Thymus (tissue), 11 donors: ENCODE measurements around the gene TRIM63. TPM values are rescaled to one million over a fixed set of nuclear protein-coding genes. Genes with fewer than 3 reads are reported as not detected.
"Not testable (repeated sequence)": the region's sequence is repeated elsewhere in the genome, so short reads cannot be mapped to it uniquely, and the experiment has no call there.

Experiments
- DNase-seq, 9 donors: peaks; one replicate each; pipeline ENCODE4 v3.0.0-alpha.2; 2013; ENCODE audit warnings: low spot score in 9 of 9, low read depth in 6 of 9, missing footprints in 1 of 9
- H3K27ac ChIP-seq, 2 donors: one replicate each; pipeline ENCODE4 v1.5.1; 2013; ENCODE audit warnings: control low read depth in 1 of 2, low read depth in 1 of 2, low read length in 1 of 2, mild to moderate bottlenecking in 1 of 2, moderate library complexity in 1 of 2
- H3K27me3 ChIP-seq, 2 donors: one replicate each; pipeline ENCODE4 v1.5.1; 2013; ENCODE audit warnings: low read length in 1 of 2; ENCODE audit not compliant: control insufficient read depth in 2 of 2, insufficient read depth in 1 of 2
- H3K36me3 ChIP-seq, 2 donors: one replicate each; pipeline ENCODE4 v1.5.1; 2013; ENCODE audit warnings: low read length in 1 of 2, mild to moderate bottlenecking in 1 of 2, moderate library complexity in 1 of 2; ENCODE audit not compliant: control insufficient read depth in 2 of 2, insufficient read depth in 2 of 2
- H3K4me1 ChIP-seq, 2 donors: one replicate each; pipeline ENCODE4 v1.5.1; 2013; ENCODE audit warnings: low read length in 2 of 2; ENCODE audit not compliant: control insufficient read depth in 2 of 2, insufficient read depth in 2 of 2
- H3K4me3 ChIP-seq, 2 donors: one replicate each; pipeline ENCODE4 v1.5.1; 2013; ENCODE audit warnings: low read length in 2 of 2, control low read depth in 1 of 2, mild to moderate bottlenecking in 1 of 2
- H3K9me3 ChIP-seq, 2 donors: one replicate each; pipeline ENCODE4 v1.5.1; 2013; ENCODE audit warnings: low read length in 1 of 2, mild to moderate bottlenecking in 1 of 2; ENCODE audit not compliant: control insufficient read depth in 2 of 2, insufficient read depth in 1 of 2
- WGBS: extraction: QIAGEN DNeasy Blood & Tissue Kit; methylation state at CpG from one replicate; pipeline ENCODE4 v1.1.7; 2013; 5-methylcytosine and 5-hydroxymethylcytosine counted together
- polyA plus RNA-seq: library from polyadenylated mRNA; stranded (reverse); fragments of 200-250 nt; gene quantifications from one replicate; pipeline ENCODE4 v1.2.3, GENCODE V29; 2013
- total RNA-seq: library from RNA; stranded (reverse); fragments of 120-200 nt; gene quantifications from one replicate; pipeline ENCODE4 v1.2.4, GENCODE V29; 2013
- donor health status: healthy.

The TRIM63 gene
- total and polyA plus RNA-seq, 2 donors: 0.09 to 1.0 TPM

GRCh38 chr1:26102526-26102925 lies 35.1 kb upstream of the TRIM63 start:
- WGBS: 71% methylated on average over 2 of the region's 2 CpGs
- Histone ChIP-seq H3K27ac (no peak overlapping the region), H3K9me3 (peaks cover 0 to 4% of the 10 kb centered on the region in 2 donors), H3K27me3 (peaks cover 0 to 11% of the 10 kb centered on the region in 2 donors), H3K4me1 (no peaks in the 10 kb centered on the region), H3K36me3 (no peaks in the 10 kb centered on the region), H3K4me3 (no peak overlapping the region)
- no peak for DNase-seq

GRCh38 chr1:26102119-26102518 lies 34.7 kb upstream of the TRIM63 start:
- whole genome bisulfite sequencing: 94% methylated on average over 3 of the region's 3 CpGs
- H3K27ac ChIP-seq: no peak overlapping the region
- no peak for DNase-seq
- peaks cover 0 to 4% of the 10 kb centered on the region in 2 donors for H3K9me3 ChIP-seq
- peaks cover 0 to 11% of the 10 kb centered on the region in 2 donors for H3K27me3 ChIP-seq
- H3K4me1 ChIP-seq: no peaks in the 10 kb centered on the region
- no peak overlapping the region for H3K4me3 ChIP-seq
- no peaks in the 10 kb centered on the region for H3K36me3 ChIP-seq

- WGBS: 96% methylated on average over 10 of the region's 10 CpGs
- H3K4me1 ChIP-seq, H3K4me3 ChIP-seq, H3K36me3 ChIP-seq, H3K9me3 ChIP-seq, H3K27ac ChIP-seq, DNase-seq: not testable (repeated sequence)
- H3K27me3 ChIP-seq: peaks cover 0 to 21% of the 10 kb centered on the region in 2 donors
Observed at GRCh38 chr1:26100204-26100603, 32.8 kb upstream of the TRIM63 start.

- no peak for DNase-seq
- peaks cover 0 to 26% of the 10 kb centered on the region in 2 donors for H3K27me3 ChIP-seq
- H3K4me1 ChIP-seq: no peaks in the 10 kb centered on the region
- H3K36me3 ChIP-seq: no peaks in the 10 kb centered on the region
- no peak overlapping the region for H3K27ac ChIP-seq
- H3K9me3 ChIP-seq: no peaks in the 10 kb centered on the region
- H3K4me3 ChIP-seq: no peak overlapping the region
- 96% methylated on average over 3 of the region's 3 CpGs for WGBS
Observed at GRCh38 chr1:26099780-26100179, 32.4 kb upstream of the TRIM63 start.

GRCh38 chr1:26098602-26099001 lies 31.2 kb upstream of the TRIM63 start:
- no peaks in the 10 kb centered on the region for H3K9me3 ChIP-seq
- no peak for DNase-seq
- 98% methylated on average over 4 of the region's 4 CpGs for WGBS
- no peaks in the 10 kb centered on the region for H3K4me1 ChIP-seq
- no peak overlapping the region for H3K27ac ChIP-seq
- peaks cover 2 to 36% of the 10 kb centered on the region in 2 donors for H3K27me3 ChIP-seq
- H3K36me3 ChIP-seq: no peaks in the 10 kb centered on the region
- no peak overlapping the region for H3K4me3 ChIP-seq

- no peaks in the 10 kb centered on the region for H3K9me3 ChIP-seq
- H3K4me1 ChIP-seq: no peaks in the 10 kb centered on the region
- H3K36me3 ChIP-seq: no peaks in the 10 kb centered on the region
- no peak for DNase-seq
- peaks cover 2 to 39% of the 10 kb centered on the region in 2 donors for H3K27me3 ChIP-seq
- no peak overlapping the region for H3K27ac ChIP-seq
- no peak overlapping the region for H3K4me3 ChIP-seq
Observed at GRCh38 chr1:26097696-26098095, 30.3 kb upstream of the TRIM63 start.

- no peak overlapping the region for H3K27ac ChIP-seq
- H3K4me3 ChIP-seq: no peak overlapping the region
- H3K36me3 ChIP-seq: no peaks in the 10 kb centered on the region
- H3K4me1 ChIP-seq: no peaks in the 10 kb centered on the region
- DNase-seq: no peak
- peaks cover 2 to 46% of the 10 kb centered on the region in 2 donors for H3K27me3 ChIP-seq
- H3K9me3 ChIP-seq: no peaks in the 10 kb centered on the region
- WGBS: 93% methylated on average over 2 of the region's 2 CpGs
Observed at GRCh38 chr1:26096471-26096870, 29.0 kb upstream of the TRIM63 start.

GRCh38 chr1:26094677-26095383 lies 27.4 kb upstream of the TRIM63 start:
- peaks cover 2 to 46% of the 10 kb centered on the region in 2 donors for H3K27me3 ChIP-seq
- H3K9me3 ChIP-seq: no peaks in the 10 kb centered on the region
- no peaks in the 10 kb centered on the region for H3K4me1 ChIP-seq
- no peak overlapping the region for H3K27ac ChIP-seq
- no peak overlapping the region for H3K4me3 ChIP-seq
- no peaks in the 10 kb centered on the region for H3K36me3 ChIP-seq
- DNase-seq: no peak
- WGBS: 76% methylated on average over 17 of the region's 17 CpGs

GRCh38 chr1:26094076-26094669 lies 26.7 kb upstream of the TRIM63 start:
- peaks cover 2 to 49% of the 10 kb centered on the region in 2 donors for H3K27me3 ChIP-seq
- no peak for DNase-seq
- 55% methylated on average over 11 of the region's 11 CpGs for WGBS
- no peaks in the 10 kb centered on the region for H3K9me3 ChIP-seq
- no peaks in the 10 kb centered on the region for H3K36me3 ChIP-seq
- H3K27ac ChIP-seq: no peak overlapping the region
- no peaks in the 10 kb centered on the region for H3K4me1 ChIP-seq
- no peak overlapping the region for H3K4me3 ChIP-seq
